ENCODE results near the gene USP21. TPM values are rescaled to one million over a fixed set of nuclear protein-coding genes. Genes with fewer than 3 reads are reported as not detected.
A peak's percentile ranks its signal among the peaks of the same experiment; 100 is the strongest.

USP21 gene
- total and polyA plus RNA-seq, 9 of the 15 experiments (the other 6 are each of a cell fraction or from before 2014, with no cell fraction given), result 4.9 to 52.4 (median 21.6) TPM

DNA sequence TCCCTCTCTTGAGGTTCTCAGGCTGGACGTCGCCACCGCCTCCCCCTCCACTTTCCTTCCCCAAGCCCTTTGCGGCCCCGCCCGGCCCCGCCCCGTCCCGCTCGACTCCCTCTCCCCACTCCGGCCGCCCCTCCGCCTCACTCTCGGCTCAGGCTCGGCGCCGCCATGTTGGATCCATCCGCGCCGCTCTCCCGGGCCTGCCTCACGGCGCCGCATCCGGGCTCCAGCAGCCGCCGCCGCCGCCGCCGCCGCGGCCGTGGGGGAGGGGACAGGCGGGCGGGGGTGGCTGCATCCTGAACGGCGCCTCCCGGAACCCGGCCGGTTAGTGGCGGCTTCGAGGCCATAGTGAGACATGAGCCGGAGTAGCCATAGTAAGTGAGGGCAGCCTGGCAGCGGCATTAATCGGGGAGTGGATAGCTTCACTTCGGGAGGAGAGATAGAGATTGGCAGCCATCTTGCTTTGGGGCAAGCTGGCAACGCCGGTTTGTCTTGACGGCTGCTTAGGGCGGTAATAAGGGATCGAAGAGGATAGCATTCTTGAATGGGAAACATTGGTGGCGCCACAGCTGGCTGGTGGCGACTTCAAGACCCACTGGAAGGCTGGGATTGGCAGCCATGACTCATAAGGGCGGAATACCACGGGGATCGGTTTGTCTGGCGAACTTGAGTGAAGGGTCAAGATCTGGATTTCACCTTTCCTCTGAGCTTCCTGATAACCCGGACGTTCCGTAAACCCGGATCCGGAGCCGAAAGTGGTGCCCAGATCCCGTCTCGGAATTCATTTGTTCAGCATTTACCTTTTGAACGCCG is 26.7 kb upstream of the USP21 start, which contains the start of gene DEDD (continued):
- TF ChIP-seq CLOCK (CRISPR knock-in tag; IDR thresholded peaks at IDR 0.05; ENCODE audit: borderline replicate concordance) (no peak), LEF1 (IDR thresholded peaks at IDR 0.05) (no peak), HNRNPUL1 (IDR thresholded peaks at IDR 0.05; ENCODE audit: low read length) (no peak), ZZZ3 (IDR thresholded peaks at IDR 0.05) (no peak), ZNF184 (CRISPR knock-in tag; IDR thresholded peaks at IDR 0.05) (no peak), ZFX (CRISPR knock-in tag; IDR thresholded peaks at IDR 0.05) (peak; percentile 77), ZBTB26 (CRISPR knock-in tag; IDR thresholded peaks at IDR 0.05) (no peak), CEBPB (tag; IDR thresholded peaks at IDR 0.05) (no peak), POLR2AphosphoS2 (IDR thresholded peaks at IDR 0.05; ENCODE audit: low read length) (no peak), CSDE1 (IDR thresholded peaks at IDR 0.05) (peak in 1 of 2 experiments; percentile 94; a peak in 2 of 4 replicates), ZNF584 (CRISPR knock-in tag; IDR thresholded peaks at IDR 0.05; ENCODE audit: low read depth) (no peak; the same call in 1 of the 2 replicates), ZNF639 (CRISPR knock-in tag; conservative IDR thresholded peaks at IDR 0.05 in 1 of 2, IDR thresholded peaks at IDR 0.05 in 1 of 2) (peak in 1 of 2 experiments; percentile 100; a peak in 2 of 4 replicates)
- TF ChIP-seq, protein P1, sequence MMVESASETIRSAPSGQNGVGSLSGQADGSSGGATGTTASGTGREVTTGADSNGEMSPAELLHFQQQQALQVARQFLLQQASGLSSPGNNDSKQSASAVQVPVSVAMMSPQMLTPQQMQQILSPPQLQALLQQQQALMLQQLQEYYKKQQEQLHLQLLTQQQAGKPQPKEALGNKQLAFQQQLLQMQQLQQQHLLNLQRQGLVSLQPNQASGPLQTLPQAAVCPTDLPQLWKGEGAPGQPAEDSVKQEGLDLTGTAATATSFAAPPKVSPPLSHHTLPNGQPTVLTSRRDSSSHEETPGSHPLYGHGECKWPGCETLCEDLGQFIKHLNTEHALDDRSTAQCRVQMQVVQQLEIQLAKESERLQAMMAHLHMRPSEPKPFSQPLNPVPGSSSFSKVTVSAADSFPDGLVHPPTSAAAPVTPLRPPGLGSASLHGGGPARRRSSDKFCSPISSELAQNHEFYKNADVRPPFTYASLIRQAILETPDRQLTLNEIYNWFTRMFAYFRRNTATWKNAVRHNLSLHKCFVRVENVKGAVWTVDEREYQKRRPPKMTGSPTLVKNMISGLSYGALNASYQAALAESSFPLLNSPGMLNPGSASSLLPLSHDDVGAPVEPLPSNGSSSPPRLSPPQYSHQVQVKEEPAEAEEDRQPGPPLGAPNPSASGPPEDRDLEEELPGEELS (CRISPR knock-in tag; IDR thresholded peaks at IDR 0.05; ENCODE audit: borderline replicate concordance), result no peak
- TF ChIP-seq, protein P2, sequence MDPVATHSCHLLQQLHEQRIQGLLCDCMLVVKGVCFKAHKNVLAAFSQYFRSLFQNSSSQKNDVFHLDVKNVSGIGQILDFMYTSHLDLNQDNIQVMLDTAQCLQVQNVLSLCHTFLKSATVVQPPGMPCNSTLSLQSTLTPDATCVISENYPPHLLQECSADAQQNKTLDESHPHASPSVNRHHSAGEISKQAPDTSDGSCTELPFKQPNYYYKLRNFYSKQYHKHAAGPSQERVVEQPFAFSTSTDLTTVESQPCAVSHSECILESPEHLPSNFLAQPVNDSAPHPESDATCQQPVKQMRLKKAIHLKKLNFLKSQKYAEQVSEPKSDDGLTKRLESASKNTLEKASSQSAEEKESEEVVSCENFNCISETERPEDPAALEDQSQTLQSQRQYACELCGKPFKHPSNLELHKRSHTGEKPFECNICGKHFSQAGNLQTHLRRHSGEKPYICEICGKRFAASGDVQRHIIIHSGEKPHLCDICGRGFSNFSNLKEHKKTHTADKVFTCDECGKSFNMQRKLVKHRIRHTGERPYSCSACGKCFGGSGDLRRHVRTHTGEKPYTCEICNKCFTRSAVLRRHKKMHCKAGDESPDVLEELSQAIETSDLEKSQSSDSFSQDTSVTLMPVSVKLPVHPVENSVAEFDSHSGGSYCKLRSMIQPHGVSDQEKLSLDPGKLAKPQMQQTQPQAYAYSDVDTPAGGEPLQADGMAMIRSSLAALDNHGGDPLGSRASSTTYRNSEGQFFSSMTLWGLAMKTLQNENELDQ (CRISPR knock-in tag; IDR thresholded peaks at IDR 0.05; ENCODE audit: borderline replicate concordance), result no peak
- TF ChIP-seq, protein P3, sequence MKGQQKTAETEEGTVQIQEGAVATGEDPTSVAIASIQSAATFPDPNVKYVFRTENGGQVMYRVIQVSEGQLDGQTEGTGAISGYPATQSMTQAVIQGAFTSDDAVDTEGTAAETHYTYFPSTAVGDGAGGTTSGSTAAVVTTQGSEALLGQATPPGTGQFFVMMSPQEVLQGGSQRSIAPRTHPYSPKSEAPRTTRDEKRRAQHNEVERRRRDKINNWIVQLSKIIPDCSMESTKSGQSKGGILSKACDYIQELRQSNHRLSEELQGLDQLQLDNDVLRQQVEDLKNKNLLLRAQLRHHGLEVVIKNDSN (CRISPR knock-in tag; IDR thresholded peaks at IDR 0.05), result no peak
